DND-41 (cell line): ENCODE measurements around the gene SENP7.

Experiments used
- EZH2 ChIP-seq: IDR thresholded peaks from 3 replicates; pipeline ENCODE4 v1.6.1; 2012; ENCODE audit warnings: borderline replicate concordance, low read depth, mild to moderate bottlenecking, moderate library complexity, low read length, inconsistent platforms; ENCODE audit not compliant: severe bottlenecking
- TF ChIP-seq, protein P1 (sequence below): IDR thresholded peaks from 2 replicates; pipeline ENCODE4 v1.5.1; 2012; ENCODE audit warnings: borderline replicate concordance, low read length, moderate library complexity, mild to moderate bottlenecking; ENCODE audit not compliant: poor library complexity, severe bottlenecking; ENCODE audit errors: extremely low read depth

DNA sequence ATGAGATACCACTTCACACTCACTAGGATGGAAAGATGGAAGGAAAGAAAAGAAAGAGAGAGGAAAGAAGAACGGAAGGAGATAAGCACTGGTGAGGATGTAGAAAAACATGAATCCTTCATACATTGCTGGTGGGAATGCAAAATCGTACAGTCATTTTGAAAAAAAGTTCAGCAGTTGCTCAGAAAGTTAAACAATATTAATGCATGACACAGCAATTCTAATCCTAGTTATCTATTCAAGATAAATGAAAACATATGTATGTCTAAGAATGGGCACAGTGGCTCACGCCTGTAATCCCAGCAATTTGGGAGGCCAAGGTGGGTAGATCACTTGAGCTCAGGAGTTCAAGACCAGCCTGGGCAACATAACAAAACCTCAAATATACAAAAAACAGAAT lies 59.1 kb downstream of the SENP7 start:
- no peak for TF ChIP-seq EZH2
- TF ChIP-seq, protein P1, sequence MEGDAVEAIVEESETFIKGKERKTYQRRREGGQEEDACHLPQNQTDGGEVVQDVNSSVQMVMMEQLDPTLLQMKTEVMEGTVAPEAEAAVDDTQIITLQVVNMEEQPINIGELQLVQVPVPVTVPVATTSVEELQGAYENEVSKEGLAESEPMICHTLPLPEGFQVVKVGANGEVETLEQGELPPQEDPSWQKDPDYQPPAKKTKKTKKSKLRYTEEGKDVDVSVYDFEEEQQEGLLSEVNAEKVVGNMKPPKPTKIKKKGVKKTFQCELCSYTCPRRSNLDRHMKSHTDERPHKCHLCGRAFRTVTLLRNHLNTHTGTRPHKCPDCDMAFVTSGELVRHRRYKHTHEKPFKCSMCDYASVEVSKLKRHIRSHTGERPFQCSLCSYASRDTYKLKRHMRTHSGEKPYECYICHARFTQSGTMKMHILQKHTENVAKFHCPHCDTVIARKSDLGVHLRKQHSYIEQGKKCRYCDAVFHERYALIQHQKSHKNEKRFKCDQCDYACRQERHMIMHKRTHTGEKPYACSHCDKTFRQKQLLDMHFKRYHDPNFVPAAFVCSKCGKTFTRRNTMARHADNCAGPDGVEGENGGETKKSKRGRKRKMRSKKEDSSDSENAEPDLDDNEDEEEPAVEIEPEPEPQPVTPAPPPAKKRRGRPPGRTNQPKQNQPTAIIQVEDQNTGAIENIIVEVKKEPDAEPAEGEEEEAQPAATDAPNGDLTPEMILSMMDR = no peak
